ENCODE measurements around the gene CLCN6.

Gene CLCN6

DNA sequence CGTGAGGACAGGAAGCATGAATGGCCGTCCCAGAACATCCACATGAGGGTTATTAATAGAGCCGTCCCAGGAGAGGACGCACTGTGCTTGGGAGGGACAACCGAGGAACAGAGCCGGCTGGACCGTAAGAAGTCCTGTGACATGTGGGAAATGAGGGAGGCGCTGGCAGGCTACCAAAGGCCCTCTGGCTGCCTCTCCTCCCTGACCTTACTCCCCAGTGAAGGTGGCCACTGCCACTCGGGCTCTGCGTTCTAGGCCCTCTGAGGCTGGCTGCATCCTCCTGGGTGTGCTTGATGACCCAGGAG, 68.2 kb downstream of the CLCN6 start:
- no peak for FAIRE-seq
- DNase-seq (ENCODE audit: extremely low spot score, insufficient read length, low read depth): no peak

GRCh38 chr1:11874624-11875023, 68.6 kb downstream of the CLCN6 start:
- no peak for DNase-seq (ENCODE audit: extremely low spot score, insufficient read length, low read depth)
- FAIRE-seq: no peak

- FAIRE-seq (no peak), DNase-seq (ENCODE audit: extremely low spot score, insufficient read length, low read depth) (no peak)
Observed at GRCh38 chr1:11875094-11875493, 69.1 kb downstream of the CLCN6 start.

- FAIRE-seq (no peak), DNase-seq (ENCODE audit: extremely low spot score, insufficient read length, low read depth) (no peak)
Observed at GRCh38 chr1:11877074-11877473, 71.1 kb downstream of the CLCN6 start.

GRCh38 chr1:11878081-11878890, 72.3 kb downstream of the CLCN6 start:
- DNase-seq (ENCODE audit: extremely low spot score, insufficient read length, low read depth) (no peak), FAIRE-seq (no peak)

DNA sequence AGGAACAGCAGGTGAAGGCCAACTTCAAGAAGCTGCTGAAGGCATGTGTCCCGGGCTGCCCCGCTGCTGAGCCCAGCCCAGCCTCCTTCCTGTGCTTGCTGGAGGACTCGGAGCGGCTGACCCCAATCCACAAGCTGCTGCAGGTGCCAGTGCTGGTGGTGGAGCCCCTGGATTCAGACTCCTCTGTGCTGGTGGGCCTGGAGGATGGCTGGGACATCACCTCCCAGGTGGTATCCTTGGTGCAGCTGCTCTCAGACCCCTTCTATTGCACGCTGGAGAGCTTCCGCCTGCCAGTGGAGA, 72.8 kb downstream of the CLCN6 start:
- FAIRE-seq: no peak
- no peak for DNase-seq (ENCODE audit: extremely low spot score, insufficient read length, low read depth)

- DNase-seq (ENCODE audit: extremely low spot score, insufficient read length, low read depth) (no peak), FAIRE-seq (no peak)
Observed at GRCh38 chr1:11879311-11880180, 73.6 kb downstream of the CLCN6 start.

DNA sequence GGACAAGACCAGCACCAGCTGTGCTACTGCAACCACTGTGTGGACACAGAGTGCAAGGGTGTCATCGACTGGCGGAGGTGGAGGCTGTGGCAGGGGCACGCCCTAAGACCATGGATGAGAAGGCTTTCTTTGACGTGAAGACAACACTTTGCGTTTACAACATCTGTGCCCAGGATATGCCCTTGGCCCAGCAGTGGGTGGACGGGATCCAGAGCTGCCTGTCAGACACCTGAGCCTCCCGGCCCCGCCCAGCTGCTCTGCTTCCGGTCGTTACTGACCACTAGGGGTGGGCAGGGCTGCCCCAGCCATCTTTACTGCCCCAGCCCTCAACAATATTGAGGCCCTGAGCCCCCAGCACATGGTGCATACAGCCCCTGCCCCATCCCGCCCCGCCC, 74.2 kb downstream of the CLCN6 start:
- DNase-seq (ENCODE audit: extremely low spot score, insufficient read length, low read depth): no peak
- no peak for FAIRE-seq

DNA sequence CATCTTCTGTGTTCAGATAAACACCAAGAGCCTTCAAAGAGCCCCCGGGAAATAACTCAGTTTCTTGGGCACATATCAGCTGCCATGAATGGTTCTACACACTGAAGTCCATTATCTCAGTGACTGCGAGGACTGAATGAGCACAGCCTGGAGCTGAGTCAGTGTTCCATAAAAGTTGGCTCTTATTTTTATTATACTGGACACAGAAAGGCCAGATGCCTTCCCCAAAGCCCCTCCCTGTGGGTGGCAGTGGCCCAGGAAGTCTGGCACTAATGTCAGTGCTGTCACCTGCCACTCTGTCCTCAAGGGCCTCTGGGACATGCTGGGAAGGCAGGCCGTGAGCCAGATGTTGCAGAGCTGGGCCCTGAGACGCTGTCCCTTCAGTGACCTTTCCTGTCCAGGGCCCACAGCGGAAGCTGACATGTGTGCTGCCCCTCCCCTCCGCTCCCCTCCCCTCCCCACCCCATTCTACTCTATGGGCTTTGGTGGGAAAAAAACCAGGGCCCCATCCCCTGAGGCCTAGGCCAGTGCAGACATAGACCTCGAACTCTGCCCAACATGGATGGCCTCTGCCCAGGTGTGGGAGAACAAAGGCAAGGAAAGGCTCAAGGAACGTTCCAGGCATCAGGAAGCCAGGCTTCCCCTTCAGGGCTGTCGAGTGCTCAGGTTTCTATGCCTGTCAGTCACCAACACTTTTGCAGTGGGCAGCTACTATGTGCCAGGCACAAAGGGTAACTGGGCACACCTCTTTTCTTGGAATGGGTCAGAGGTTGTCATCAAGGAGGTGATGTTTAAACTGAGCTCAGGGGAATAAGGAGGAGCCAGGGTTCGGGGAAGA, 75.1 kb downstream of the CLCN6 start:
- no peak for FAIRE-seq
- no peak for DNase-seq (ENCODE audit: extremely low spot score, insufficient read length, low read depth)

- FAIRE-seq: no peak
- no peak for DNase-seq (ENCODE audit: extremely low spot score, insufficient read length, low read depth)
Observed at GRCh38 chr1:11881749-11882441, 75.9 kb downstream of the CLCN6 start.

GRCh38 chr1:11882814-11883538, 77.0 kb downstream of the CLCN6 start:
- FAIRE-seq: no peak
- DNase-seq (ENCODE audit: extremely low spot score, insufficient read length, low read depth): no peak

- DNase-seq (ENCODE audit: extremely low spot score, insufficient read length, low read depth): no peak
- FAIRE-seq: no peak
Observed at GRCh38 chr1:11885916-11886315, 79.9 kb downstream of the CLCN6 start.

DNA sequence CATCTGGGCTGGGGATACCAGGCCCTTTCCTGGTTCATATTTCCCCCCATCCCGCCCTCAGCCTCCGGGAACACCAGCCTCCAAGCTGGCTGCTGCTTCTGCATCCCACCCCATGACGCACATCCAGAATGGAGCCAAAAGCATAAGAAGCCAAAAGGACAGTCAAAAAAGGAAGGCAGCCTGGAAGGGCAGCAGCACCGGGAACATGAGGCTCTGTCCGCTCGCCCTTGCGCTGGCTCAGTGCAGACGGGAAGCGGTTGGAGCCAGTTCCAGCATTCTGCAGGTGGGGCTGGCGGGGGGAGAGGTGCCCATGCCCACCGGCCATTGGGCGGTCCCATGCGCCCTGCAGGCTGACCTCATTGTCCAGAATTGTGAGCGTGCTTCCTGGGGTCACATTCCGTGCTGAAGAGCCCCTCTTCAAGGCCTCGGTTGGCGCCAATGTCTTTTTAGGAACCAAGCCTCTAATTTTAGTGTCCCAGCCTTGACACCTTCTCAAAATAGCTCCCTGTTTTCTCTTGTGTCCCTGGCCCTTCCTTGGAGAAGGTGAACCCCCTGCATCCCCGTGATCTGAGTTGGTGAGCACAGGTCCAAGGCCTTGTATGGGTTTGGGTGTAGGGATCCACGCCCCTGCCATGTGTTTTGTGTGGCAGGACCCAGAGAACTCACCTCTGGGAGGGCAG, 81.1 kb downstream of the CLCN6 start:
- FAIRE-seq (no peak), DNase-seq (ENCODE audit: extremely low spot score, insufficient read length, low read depth) (no peak)

- no peak for DNase-seq (ENCODE audit: extremely low spot score, insufficient read length, low read depth)
Observed at GRCh38 chr1:11887666-11888007, 81.6 kb downstream of the CLCN6 start.

DNA sequence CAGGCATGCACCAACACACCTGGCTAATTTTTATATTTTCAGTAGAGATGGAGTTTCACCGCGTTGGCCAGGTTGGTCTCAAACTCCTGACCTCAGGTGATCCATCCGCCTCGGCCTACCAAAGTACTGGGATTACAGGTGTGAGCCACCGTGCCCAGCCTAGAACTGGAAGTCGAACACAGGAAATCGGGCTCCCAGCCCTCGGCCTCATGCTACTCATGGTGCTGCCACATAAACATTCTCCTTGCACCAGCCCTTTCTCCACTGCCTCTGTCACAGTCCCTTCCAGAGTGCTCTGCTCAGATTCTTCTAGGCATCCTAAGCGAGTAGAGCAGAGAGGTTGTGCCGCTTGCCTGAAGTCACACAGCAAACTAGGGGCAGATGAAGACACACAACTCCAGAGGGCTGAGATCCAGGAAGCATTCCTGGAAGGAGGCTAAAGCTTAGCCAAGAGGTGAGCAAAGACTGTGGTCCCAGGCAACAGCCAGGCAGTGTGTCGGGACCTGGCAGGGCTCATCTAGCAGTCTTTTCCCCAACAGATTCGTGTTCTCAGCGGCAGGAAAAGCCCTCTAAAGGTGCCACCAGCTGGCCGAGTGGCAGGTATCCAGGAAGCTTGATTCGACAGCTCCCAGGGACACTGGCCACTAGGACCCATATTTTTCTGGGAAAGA, 82.3 kb downstream of the CLCN6 start:
- DNase-seq (ENCODE audit: extremely low spot score, insufficient read length, low read depth) (no peak), FAIRE-seq (no peak)

More at GRCh38 chr1:11887666-11888007, 81.6 kb downstream of the CLCN6 start:
- FAIRE-seq: no peak

- DNase-seq (ENCODE audit: extremely low spot score, insufficient read length, low read depth) (no peak), FAIRE-seq (no peak)
Observed at GRCh38 chr1:11888877-11889208, 82.9 kb downstream of the CLCN6 start.

GRCh38 chr1:11891433-11892186, 85.6 kb downstream of the CLCN6 start:
- FAIRE-seq (no peak), DNase-seq (ENCODE audit: extremely low spot score, insufficient read length, low read depth) (no peak)

Data from GM18507 (cell line).